Measurements from ENCODE around the gene UBE2E3.
"Not testable (repeated sequence)": the region's sequence is repeated elsewhere in the genome, so short reads cannot be mapped to it uniquely, and the experiment has no call there.

UBE2E3 gene

GRCh38 chr2:180980106-180980942 is at the start of gene UBE2E3:
Gene UBE2E3 (plus strand): TSS chr2:180980605. CDS start chr2:180982043, 1,438 bp downstream.
- H3K4me3 ChIP-seq (ENCODE audit: control insufficient read depth, low read depth, low read length), result peak within 1 kb of the TSS; percentile 98
- DNase-seq (ENCODE audit: low read depth), result peak; percentile 75
- peak; percentile 56 for TF ChIP-seq CTCF (conservative IDR thresholded peaks at IDR 0.05; ENCODE audit: control insufficient read depth, insufficient read depth, low read depth, low read length)

- TF ChIP-seq CTCF (conservative IDR thresholded peaks at IDR 0.05; ENCODE audit: control insufficient read depth, insufficient read depth, low read depth, low read length), result no peak
- no peak for DNase-seq (ENCODE audit: low read depth)
Measured at GRCh38 chr2:180931841-180932240, 48.6 kb upstream of the UBE2E3 start.

GRCh38 chr2:180933332-180933731 is 47.1 kb upstream of the UBE2E3 start:
- TF ChIP-seq CTCF (conservative IDR thresholded peaks at IDR 0.05; ENCODE audit: control insufficient read depth, insufficient read depth, low read depth, low read length), result no peak
- no peak for DNase-seq (ENCODE audit: low read depth)
- no peak overlapping the region for H3K4me3 ChIP-seq (ENCODE audit: control insufficient read depth, low read depth, low read length)

More at GRCh38 chr2:180931841-180932240, 48.6 kb upstream of the UBE2E3 start:
- H3K4me3 ChIP-seq (ENCODE audit: control insufficient read depth, low read depth, low read length), result no peak overlapping the region

- no peak overlapping the region for H3K4me3 ChIP-seq (ENCODE audit: control insufficient read depth, low read depth, low read length)
- TF ChIP-seq CTCF (conservative IDR thresholded peaks at IDR 0.05; ENCODE audit: control insufficient read depth, insufficient read depth, low read depth, low read length), result no peak
- DNase-seq (ENCODE audit: low read depth), result no peak
Measured at GRCh38 chr2:180934911-180935310, 45.5 kb upstream of the UBE2E3 start.

GRCh38 chr2:180937480-180937879 is 42.9 kb upstream of the UBE2E3 start:
- DNase-seq (ENCODE audit: low read depth); H3K4me3 ChIP-seq (ENCODE audit: control insufficient read depth, low read depth, low read length): not testable (repeated sequence)

GRCh38 chr2:180938451-180938850 is 42.0 kb upstream of the UBE2E3 start:
- no peak for TF ChIP-seq CTCF (conservative IDR thresholded peaks at IDR 0.05; ENCODE audit: control insufficient read depth, insufficient read depth, low read depth, low read length)
- DNase-seq (ENCODE audit: low read depth), result peak; percentile 87
- H3K4me3 ChIP-seq (ENCODE audit: control insufficient read depth, low read depth, low read length), result no peak overlapping the region

- DNase-seq (ENCODE audit: low read depth), result no peak
- TF ChIP-seq CTCF (conservative IDR thresholded peaks at IDR 0.05; ENCODE audit: control insufficient read depth, insufficient read depth, low read depth, low read length), result no peak
- H3K4me3 ChIP-seq (ENCODE audit: control insufficient read depth, low read depth, low read length), result no peak overlapping the region
Measured at GRCh38 chr2:180943275-180943674, 37.1 kb upstream of the UBE2E3 start.

Measured in fibroblast of mammary gland (primary cell).